Dedifferentiated amniotic fluid mesenchymal stem cell (primary cell): ENCODE data around the gene SNX21.
A peak's percentile ranks its signal among the peaks of the same experiment; 100 is the strongest.
"Not testable (repeated sequence)": the region's sequence is repeated elsewhere in the genome, so short reads cannot be mapped to it uniquely, and the experiment has no call there.

ENCODE experiments used
- DNase-seq: peaks from one replicate; pipeline ENCODE4 v3.0.0-alpha.2; 2016; ENCODE audit errors: extremely low spot score

SNX21 gene

DNA sequence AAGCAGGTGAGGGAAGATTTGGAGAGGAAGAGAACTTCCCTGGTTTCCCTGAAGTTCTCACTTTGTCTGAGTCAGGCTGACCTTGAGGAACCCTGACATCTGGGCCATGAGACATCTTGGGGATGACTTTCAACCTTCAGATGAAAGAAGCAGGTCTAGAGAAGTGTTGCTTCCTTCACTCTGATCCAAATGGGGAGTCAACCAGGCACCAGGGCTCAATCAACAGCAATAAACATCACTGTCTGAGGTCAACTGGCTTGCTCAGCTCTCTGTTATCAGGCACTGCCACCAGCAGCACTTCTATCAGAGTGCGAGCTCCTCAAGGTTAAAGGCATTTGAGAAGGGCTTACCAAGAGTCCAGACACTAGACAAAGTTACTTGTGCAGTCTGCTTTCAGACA lies 17.3 kb downstream of the SNX21 start:
- DNase-seq, result no peak

- DNase-seq, result no peak
These were observed 17.9 kb downstream of the SNX21 start for GRCh38 chr20:45851501-45851900.

GRCh38 chr20:45852326-45852725 lies 18.7 kb downstream of the SNX21 start:
- no peak for DNase-seq

GRCh38 chr20:45853484-45853883 lies 19.9 kb downstream of the SNX21 start:
- DNase-seq, result no peak

DNA sequence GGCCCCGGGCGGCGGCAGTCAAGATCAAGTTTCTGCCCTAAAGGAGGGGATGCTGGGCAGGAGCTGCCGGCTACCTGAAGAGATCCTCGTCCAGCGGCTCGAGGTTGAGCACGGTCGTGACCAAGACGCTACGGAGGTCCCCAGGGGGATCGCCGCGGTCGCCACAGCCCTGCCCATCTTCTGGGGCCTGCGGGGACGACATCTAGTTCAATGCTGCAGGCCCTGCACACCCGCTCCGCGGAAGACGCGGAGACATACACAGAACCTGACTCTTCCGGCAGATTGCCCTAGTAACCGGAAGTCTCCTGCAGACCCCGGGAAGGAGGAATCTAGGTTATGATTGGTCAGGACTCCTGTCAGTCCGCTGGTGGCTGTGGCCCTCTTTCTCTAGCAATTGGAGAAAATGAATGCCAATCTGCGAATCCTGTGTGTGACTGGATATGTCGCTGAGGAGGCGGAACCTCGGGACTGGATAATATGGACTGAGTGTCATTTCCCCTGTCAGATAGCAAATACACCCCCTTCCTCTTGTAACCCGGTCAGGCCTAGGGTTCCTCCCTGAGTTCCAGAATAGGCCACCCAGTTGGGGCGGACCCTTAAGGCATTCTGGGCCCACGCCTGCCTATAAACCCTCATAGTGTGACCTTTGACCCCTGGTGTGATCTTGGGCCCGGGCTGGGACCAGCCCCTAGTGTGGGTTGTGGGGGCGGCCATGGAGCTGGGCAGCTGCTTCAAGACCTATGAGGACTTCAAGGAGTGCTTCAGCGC lies 23.7 kb downstream of the SNX21 start, which contains the start of the genes ACOT8 and ZSWIM3:
Gene ACOT8, minus strand, starts transcription at position 279 of the 768 bp plus-strand sequence. Its CDS starts 77 bp downstream, at position 202.
Gene ZSWIM3, plus strand, starts transcription at position 501 of the 768 bp plus-strand sequence. Its CDS starts 212 bp downstream, at position 713.
- DNase-seq, result peak; percentile 100

- no peak for DNase-seq
These were observed 24.2 kb downstream of the SNX21 start for GRCh38 chr20:45857882-45858216.

DNA sequence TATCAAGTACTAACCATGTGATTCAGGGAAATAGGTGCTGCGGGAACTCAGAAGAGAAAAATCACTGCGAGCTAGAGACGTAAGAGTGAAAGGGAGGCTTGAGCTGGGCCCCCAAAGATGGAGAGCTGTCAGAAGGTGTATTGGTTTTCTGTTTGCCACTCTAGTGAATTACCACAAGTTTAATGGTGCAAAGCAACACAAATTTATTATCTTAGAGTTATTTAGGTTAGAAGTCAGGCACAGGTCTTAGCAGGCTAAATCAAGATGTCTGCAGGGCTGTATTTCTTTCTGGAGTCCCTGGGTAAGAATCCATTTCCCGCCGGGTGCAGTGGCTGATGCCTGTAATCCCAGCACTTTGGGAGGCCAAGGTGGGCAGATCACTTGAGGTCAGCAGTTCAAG lies 26.3 kb downstream of the SNX21 start:
- no peak for DNase-seq

GRCh38 chr20:45860560-45861220 lies 27.1 kb downstream of the SNX21 start:
- no peak for DNase-seq

DNA sequence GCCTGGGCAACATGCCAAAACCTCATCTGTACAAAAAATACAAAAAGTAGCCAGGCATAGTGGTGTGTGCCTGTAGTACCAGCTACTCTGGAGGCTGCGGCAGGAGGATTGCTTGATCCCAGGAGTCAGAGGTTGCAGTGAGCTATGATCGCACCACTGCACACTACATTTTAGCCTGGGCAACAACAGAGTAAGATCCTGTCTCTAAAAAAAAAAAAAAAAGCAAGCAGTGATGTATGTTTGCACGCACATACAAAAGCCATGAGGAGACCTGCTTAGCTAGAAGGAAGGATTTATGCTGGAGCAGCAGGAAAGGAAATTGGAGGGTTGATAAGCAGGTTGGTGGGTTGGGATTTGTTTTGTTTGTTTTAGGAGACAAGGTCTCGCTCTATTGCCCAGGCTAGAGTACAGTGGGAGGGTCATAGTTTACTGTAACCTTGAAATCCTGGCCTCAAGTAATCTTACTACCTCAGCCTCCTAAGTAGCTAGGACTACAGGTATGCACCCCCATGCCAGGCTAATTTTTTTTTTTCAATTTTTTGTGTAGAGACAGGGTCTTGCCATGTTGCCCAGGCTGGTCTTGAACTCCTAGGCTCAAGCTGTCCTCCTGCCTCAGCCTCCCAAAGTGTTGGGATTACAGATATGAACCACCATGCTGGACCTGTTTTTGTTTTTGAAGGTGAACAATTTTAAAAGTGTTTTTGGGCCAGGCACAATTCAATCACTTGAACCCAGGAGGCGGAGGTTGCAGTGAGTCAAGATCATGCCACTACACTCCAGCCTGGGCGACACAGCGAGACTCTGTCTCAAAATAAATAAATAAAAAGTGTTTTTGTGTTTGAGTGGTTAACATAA lies 27.8 kb downstream of the SNX21 start:
- DNase-seq, result no peak

GRCh38 chr20:45863543-45864470 lies 30.2 kb downstream of the SNX21 start:
- DNase-seq, result no peak

DNA sequence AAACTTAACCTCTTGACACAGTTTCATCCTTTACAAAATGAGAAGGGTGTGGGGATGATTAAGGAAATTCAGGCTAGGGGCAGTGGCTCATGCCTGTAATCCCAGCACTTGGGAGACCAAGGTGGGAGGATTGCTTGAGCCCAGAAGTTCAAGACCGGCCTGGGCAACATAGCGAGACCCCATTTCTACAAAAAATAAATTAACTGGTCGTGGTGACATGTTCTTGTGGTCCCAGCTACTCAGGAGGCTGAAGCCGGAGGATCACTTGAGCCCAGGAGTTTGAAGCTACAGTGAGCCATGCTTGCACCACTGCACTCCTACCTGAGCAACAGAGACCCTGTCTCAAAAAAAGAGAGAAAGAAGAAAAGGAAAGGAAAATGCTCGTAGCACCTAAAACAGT lies 32.9 kb downstream of the SNX21 start:
- no peak for DNase-seq

- DNase-seq, result no peak
These were observed 33.7 kb downstream of the SNX21 start for GRCh38 chr20:45867136-45867818.

- DNase-seq, result no peak
These were observed 34.2 kb downstream of the SNX21 start for GRCh38 chr20:45867819-45868176.

DNA sequence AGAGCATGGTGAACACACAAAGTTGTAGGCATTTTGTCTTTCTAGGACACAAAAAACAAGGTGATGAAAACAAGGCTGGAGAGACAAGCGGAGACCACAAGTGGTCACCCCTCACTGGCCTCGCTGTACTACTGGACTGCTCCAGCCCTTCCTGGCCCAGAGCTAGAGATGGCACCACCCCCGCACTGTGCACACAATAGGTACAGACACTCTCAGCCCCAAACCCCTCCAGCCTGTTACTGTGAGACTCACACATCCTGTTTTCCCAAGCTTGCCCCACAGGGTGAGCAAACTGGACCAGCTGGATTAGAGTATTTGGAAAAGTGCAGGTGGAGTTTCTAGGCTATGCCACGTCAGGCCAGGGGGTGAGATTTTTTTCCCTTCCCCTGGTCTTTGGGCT lies 39.0 kb downstream of the SNX21 start:
- DNase-seq, result no peak

- DNase-seq, result no peak
These were observed 40.0 kb downstream of the SNX21 start for GRCh38 chr20:45873409-45874103.

DNA sequence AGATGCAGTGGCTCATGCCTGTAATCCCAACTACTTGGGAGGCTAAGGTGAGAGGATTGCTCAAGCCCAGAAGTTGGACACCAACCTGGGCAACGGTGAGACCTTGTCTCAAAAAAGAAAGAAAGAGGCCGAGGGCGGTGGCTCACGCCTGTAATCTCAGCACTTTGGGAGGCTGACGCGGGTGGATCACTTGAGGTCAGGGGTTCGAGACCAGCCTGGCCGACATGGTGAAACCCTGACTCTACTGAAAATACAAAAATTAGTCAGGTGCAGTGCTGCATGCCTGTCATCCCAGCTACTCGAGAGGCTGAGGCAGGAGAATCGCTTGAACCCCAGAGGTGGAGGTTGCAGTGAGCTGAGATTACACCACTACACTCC lies 40.5 kb downstream of the SNX21 start:
- DNase-seq, result not testable (repeated sequence)

- no peak for DNase-seq
These were observed 41.0 kb downstream of the SNX21 start for GRCh38 chr20:45874576-45874975.

GRCh38 chr20:45878076-45878761 lies 44.6 kb downstream of the SNX21 start:
- DNase-seq, result no peak

DNA sequence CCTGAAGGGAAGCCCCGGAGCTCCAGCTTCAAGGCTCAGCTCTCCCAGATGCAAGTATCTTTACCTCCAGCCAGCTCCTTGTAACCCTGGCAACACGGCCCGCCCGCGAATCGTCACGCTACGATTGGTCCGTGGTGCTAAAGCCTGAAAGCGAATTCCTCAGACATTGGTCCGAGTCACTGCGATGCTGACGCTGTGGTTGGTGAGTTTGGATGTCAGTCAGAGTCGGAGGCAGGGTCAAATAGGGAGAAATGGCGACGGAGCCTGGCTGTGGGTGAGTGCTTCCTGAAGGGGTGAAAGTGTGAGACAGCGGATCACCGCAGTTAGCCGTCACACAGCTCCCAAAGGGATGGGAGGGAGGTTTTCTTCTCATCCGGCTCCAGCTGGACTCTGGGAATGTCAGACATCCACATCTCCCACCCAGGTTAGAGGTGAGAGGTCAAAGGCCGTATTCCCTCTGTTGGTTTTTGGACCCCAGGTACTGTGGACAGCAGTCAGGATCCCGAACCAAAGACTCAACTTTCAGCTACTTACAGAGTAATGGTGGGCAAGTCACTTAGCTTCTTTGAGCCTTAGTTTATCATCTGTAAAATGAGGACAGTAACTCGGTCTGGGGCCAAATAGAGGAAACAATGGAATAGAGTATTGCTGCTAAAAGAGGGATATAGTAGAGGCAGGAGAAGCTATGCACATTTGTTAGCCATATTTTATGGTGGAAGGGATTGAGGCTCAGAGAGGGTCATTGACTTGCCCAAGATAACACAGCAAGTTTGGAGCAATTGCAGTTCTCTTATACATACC lies 47.6 kb downstream of the SNX21 start, which contains the start of gene ZSWIM1:
Gene ZSWIM1, plus strand, starts transcription at position 240 of the 801 bp plus-strand sequence. CDS start 1,366 bp downstream, outside the sequence.
- DNase-seq, result peak; percentile 100
